Right renal pelvis (tissue), 4 donors: ENCODE measurements around the gene FGD1. TPM values are rescaled to one million over a fixed set of nuclear protein-coding genes. Genes with fewer than 3 reads are reported as not detected.

Experiments
- DNase-seq, 4 donors: peaks; one replicate each; pipeline ENCODE4 v3.0.0-alpha.2; 2013; ENCODE audit warnings: low read depth in 4 of 4, low spot score in 3 of 4, missing footprints in 1 of 4
- polyA plus RNA-seq, 4 donors: library from polyadenylated mRNA; unstranded; fragments of 120-200 nt; gene quantifications; one replicate each; pipeline ENCODE4 v1.2.1, GENCODE V29; 2013; ENCODE audit not compliant: insufficient read length in 4 of 4

Gene FGD1
- polyA plus RNA-seq, 4 donors = 18.7 to 22.7 (median 19.4) TPM

DNA sequence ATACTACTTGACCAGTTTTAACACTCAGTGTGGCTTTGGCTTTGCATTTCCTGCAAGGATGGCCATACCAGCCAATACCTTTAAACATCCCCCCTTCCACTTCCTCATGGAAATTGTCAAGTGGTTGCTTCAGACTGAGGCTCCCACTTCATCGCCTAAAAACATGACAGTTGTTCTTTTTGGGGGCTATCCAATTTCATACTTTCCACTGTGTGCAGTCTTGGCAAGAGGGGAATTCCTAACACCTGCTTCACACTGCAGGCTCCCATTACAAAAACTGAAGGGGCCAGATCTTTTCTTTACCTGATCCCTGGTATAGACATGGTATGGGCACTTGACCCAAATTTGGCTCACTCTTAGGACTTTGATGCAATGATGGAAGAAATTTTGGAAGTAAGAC, 84.3 kb downstream of the FGD1 start:
- no peak for DNase-seq

DNA sequence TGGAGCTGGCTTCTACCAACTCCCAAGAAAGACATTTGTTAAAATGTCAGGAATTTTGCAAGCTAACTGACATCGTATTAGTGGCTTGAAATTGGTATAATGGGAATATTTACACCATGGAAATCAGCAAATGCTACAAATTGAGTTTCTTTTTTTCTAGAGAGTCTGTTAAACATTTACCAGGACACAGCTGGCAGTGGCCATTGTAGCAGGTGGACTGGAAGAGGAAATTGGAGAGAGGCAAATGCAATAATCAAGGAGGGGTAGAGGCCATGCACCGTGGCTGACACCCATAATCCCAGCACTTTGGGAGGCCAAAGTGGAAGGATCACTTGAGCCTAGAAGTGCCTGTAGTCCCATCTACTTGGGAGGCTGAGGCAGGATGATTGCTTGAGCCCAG, 88.8 kb downstream of the FGD1 start:
- DNase-seq = no peak

DNA sequence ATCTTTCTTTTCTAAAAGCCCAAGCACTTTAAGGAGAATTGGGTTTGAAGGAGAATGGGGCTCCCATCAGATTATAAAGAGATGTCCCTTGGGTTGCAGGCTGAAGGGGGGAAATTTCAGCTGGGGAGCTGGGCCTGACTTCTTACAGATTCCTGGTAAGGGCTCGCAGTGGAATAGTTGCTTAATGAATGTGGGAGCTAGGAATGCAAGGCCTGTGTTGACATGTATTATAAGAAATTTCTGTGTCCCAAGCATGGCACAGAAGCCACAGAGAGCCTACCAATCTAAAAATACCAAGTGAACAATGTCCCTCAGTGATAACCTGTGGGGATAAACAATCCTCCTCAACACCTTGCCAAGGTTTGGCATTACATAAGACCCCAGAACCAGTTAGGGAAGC, 98.9 kb downstream of the FGD1 start:
- DNase-seq = no peak

Other genes starting within 250 kb of the FGD1 start
- 1 to 10 TPM; 3.9 to 5.1 (median 4.5) TPM for gene WNK3, start 138.2 kb downstream of the FGD1 start, polyA plus RNA-seq
- gene TSR2, start 55.8 kb downstream of the FGD1 start, polyA plus RNA-seq = 10 to 100 TPM; 53.5 to 57.2 (median 56.1) TPM
- gene GNL3L, start 34.0 kb upstream of the FGD1 start, polyA plus RNA-seq = 10 to 100 TPM; 13.5 to 18.0 (median 14.4) TPM